GM18873 (cell line): Measurements from ENCODE around the gene AGTRAP.

Experiments used
- ATAC-seq: cut with Tn5 transposase; IDR thresholded peaks from one replicate; pipeline ENCODE4 v1.9.1; 2021; ENCODE audit warnings: mild to moderate bottlenecking, moderate library complexity, moderate number of reproducible peaks; ENCODE audit not compliant: unreplicated experiment, low FRiP score

AGTRAP gene

DNA sequence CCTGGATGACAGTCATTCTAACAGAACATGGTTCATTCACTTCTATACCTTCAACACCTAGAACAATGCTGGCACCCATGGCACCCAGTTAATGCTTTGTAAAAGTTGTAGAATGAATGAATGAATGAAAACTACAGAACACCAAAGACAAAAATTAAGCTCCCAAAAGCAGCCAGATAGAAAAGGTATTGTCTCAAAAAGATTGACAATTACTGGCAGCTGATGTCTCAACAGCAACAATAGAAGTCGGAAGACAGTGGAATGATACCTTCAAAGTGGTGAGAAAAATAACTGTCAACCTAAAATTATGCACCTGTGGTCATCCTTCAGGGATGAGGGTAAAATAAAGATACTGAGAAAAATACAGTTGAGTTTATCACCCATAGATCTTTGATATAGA lies 21.1 kb downstream of the AGTRAP start:
- no peak for ATAC-seq

- ATAC-seq: no peak
These were observed 23.9 kb downstream of the AGTRAP start for GRCh38 chr1:11759791-11760190.

- ATAC-seq: no peak
These were observed 25.3 kb downstream of the AGTRAP start for GRCh38 chr1:11761285-11761684.

DNA sequence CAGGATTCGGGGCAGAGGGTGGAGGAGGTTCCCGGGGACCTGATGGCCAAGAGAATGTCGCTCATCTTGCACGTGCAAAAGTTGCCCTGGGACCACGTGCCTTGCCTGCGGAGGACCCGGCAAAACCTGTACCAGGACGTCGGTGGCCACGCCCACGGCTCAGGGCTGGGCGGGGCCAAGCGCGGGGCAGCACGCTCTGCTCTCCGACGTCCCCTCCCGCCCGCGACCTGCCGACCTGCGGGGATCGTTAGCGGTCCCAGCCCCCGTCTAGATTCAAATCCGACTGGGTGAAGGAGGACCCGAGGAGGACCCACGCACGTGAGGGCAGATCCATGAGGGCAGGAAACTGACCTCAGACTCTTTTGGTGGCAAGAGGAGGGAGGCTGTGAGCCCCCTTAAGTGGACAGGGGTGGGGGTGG lies 26.1 kb downstream of the AGTRAP start, which contains the start of gene C1orf167:
Gene C1orf167 (plus strand): TSS at position 206 of the 419 bp plus-strand sequence. CDS start 2,208 bp downstream, outside the sequence.
- ATAC-seq: no peak

DNA sequence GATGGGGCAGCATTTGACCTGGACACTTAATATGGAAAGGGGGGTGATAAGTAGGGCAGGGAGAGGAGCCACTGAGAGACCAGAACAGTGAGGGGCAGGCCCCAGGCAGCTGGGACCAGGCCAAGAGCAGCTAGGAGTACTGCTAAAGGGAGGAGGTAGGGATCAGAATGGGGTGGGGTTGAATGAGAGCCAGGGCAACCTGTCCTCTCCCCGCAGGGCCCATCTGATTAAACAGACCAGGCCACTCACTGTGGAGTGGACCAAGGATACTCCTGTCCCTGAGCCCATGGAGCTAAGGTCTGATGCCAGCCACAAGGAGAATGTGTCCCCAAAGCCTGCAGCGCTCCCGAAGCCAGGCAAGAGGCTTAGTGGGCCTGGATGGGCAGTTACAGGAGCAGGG lies 28.2 kb downstream of the AGTRAP start:
- ATAC-seq: no peak

GRCh38 chr1:11764519-11764918 lies 28.6 kb downstream of the AGTRAP start:
- ATAC-seq: no peak

GRCh38 chr1:11765661-11766428 lies 29.9 kb downstream of the AGTRAP start:
- no peak for ATAC-seq

- no peak for ATAC-seq
These were observed 30.5 kb downstream of the AGTRAP start for GRCh38 chr1:11766429-11766776.

GRCh38 chr1:11767922-11768704 lies 32.2 kb downstream of the AGTRAP start:
- ATAC-seq: no peak

- no peak for ATAC-seq
These were observed 32.9 kb downstream of the AGTRAP start for GRCh38 chr1:11768821-11769220.

DNA sequence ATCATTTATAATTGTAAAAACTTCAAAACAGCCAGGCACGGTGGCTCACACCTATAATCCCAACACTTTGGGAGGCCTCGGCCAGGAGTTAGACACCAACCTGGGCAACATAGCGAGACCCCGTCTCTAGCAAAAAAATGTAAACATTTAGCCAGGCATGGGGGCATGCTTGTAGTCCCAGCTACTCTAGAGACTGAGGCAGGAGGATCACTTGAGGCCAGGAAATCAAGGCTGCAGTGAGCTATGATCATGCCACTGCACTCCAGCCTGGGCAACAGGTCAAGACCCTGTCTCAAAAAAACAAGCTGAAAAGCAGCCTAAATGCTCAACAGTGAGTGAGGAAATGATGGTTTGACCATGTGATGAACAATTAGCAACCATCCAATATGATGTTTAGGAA lies 33.3 kb downstream of the AGTRAP start:
- no peak for ATAC-seq

DNA sequence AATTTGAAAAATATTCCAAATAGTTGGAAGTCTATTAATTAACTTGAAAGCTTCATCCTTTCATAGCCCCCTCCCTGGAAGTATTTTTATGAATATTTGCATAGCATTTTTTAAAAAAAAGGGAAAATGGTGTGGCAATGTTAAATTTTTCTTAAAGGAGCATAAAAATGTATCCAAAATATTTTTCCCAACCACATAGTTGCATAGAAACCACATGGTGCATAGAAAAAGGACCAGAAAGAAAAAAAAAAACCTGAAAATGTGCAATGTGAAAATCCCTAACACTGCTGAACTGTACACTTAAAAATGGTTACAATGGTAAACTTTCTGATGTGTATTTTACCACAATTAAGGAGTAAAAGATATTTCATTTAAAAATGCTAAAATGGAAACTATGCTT lies 34.1 kb downstream of the AGTRAP start:
- no peak for ATAC-seq

DNA sequence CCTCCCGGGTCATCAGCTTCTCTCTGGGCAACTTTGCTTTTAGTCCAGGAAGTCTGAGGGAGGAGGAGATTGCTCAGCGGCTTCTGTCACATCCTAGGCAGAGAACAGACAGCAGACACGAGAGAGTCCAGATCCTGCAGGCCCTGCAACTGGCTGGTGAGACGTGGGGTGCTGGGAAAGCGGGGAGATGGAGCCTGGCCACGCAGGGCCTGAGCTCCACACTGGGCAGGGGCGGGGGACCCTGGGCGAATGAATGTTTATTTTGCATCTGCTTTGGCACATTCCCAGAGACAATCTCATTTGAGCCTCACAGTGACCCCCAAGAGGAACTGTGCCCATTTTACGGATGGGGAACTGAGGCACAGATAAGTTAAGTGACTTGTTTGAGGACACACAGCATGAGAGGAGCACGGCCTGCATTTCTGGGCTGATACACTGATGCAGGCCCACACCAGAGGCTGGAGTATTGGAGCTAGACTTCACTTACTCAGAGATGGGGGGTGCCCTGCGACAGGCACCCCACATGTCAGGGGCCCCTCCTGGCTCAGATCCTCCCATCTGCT lies 35.6 kb downstream of the AGTRAP start:
- no peak for ATAC-seq

GRCh38 chr1:11772458-11772857 lies 36.5 kb downstream of the AGTRAP start:
- no peak for ATAC-seq

DNA sequence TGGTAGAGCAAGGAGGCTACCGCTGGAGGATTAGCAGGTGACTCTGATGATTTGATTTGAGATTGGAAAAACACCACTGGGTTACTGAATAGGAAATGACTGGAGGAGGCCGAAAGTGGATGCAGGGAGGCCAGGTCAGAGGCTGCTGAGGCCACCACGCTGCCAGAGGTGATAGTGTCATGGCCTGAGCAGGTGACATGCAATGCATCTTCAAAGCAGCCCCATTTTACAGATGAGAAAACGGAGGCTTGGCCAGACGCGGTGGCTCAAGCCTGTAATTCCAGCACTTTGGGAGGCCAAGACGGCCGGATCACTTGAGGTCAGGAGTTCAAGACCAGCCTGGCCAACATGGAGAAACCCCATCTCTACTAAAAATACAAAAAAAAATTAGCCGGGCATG lies 38.8 kb downstream of the AGTRAP start:
- ATAC-seq: no peak

- no peak for ATAC-seq
These were observed 41.9 kb downstream of the AGTRAP start for GRCh38 chr1:11777658-11778322.

DNA sequence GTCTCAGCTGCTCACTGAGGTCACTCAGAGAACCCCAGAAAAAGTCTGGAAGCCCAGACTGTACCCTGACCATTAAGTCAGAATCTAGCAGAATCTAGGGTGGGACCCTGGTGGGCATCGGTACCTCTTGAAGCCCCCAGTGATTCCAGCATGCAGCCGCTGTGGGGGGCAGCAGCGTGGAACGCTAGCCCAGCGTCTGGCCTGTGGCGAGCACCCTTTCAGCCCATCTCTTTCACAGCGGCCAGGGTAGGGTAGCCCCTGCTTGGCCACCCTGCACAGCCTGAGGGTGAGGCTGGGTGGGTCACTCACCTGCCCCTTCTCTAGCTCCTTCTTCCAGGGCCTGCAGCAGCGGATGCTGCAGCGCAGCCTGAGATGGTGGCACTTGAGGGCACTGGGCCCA lies 42.4 kb downstream of the AGTRAP start:
- no peak for ATAC-seq

- ATAC-seq: no peak
These were observed 43.1 kb downstream of the AGTRAP start for GRCh38 chr1:11778844-11779623.

DNA sequence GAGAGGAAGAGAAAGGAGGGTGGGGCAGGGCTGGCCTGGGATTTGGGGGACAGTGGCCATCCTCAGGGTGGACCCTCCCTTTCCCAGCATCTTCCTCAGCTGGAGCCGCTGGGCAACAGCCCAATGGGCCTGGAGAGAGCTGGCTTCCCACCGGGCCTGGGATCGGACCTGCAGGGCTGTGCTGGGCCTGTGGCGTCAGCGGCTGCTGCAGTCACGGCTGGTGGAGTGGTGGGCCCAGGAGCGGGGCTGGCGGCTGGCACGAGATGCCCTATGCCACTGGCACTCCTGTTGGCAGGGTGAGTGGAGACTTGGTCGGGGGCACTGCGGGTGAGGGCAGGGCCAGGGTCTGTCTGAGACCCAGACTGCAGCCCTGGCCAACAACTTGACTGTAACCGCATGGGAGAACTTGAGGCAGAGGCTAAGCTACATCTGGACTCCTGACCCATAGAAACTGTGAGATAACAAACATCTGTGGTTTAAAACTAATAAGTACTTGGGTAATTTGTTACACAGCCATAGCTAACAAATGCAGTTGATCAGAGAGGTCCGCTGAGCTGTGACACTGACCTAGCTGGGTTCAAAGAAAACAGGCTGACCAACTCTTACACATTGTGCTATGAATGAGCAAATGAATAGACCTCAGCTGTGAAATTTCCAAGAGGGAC lies 43.9 kb downstream of the AGTRAP start:
- ATAC-seq: no peak
